Keratinocyte (primary cell): ENCODE measurements around the gene ZNF675. TPM values are rescaled to one million over a fixed set of nuclear protein-coding genes. Genes with fewer than 3 reads are reported as not detected.
"Not testable (repeated sequence)": the region's sequence is repeated elsewhere in the genome, so short reads cannot be mapped to it uniquely, and the experiment has no call there.

Source experiments
- DNase-seq: peaks from one replicate; pipeline ENCODE4 v3.0.0-alpha.2; 2011; ENCODE audit warnings: low read depth, missing footprints, low spot score
- FAIRE-seq: peaks from 2 replicates; lab custom pipeline; 2011; peaks lifted over from hg19 to GRCh38; lab: Jason Lieb, UNC
- H2AFZ ChIP-seq: 2 replicates; pipeline ENCODE4 v1.6.0; 2012; ENCODE audit warnings: low read length, control low read depth, inconsistent platforms; ENCODE audit not compliant: control insufficient read depth
- H3K27ac ChIP-seq: 2 replicates; pipeline ENCODE4 v1.5.1; 2011; ENCODE audit warnings: low read length; ENCODE audit not compliant: control insufficient read depth, insufficient read depth
- H3K27me3 ChIP-seq: 3 replicates; pipeline ENCODE4 v1.6.0; 2011; ENCODE audit warnings: low read length; ENCODE audit not compliant: control insufficient read depth, insufficient read depth; ENCODE audit errors: extremely low read depth
- H3K36me3 ChIP-seq, 2 experiments: 2 replicates in 1 of 2; 3 replicates in 1 of 2; pipeline ENCODE4 v1.5.1; 2011; ENCODE audit warnings: low read length in 2 of 2, mild to moderate bottlenecking in 1 of 2; ENCODE audit not compliant: control insufficient read depth in 2 of 2, insufficient read depth in 2 of 2; ENCODE audit errors: extremely low read depth in 1 of 2
- H3K4me1 ChIP-seq: 3 replicates; pipeline ENCODE4 v1.5.1; 2011; ENCODE audit warnings: low read length; ENCODE audit not compliant: control insufficient read depth, insufficient read depth; ENCODE audit errors: extremely low read depth
- H3K4me2 ChIP-seq: 3 replicates; pipeline ENCODE4 v1.6.0; 2011; ENCODE audit warnings: low read depth, low read length; ENCODE audit not compliant: control insufficient read depth, insufficient read depth; ENCODE audit errors: extremely low read depth
- H3K4me3 ChIP-seq, 3 experiments: fragments of 200-600 bp in 1 of 3; sonication (generic) in 1 of 3; 2 replicates in 2 of 3; 3 replicates in 1 of 3; pipeline ENCODE4 v1.5.1; 2011 to 2016; ENCODE audit warnings: low read length in 3 of 3, mild to moderate bottlenecking in 3 of 3, control low read depth in 2 of 3, inconsistent platforms in 1 of 3, low read depth in 1 of 3, mixed read lengths in 1 of 3, mixed run types in 1 of 3, moderate library complexity in 1 of 3; ENCODE audit not compliant: control insufficient read depth in 2 of 3, insufficient read depth in 2 of 3; ENCODE audit errors: extremely low read depth in 1 of 3
- H3K79me2 ChIP-seq: 2 replicates; pipeline ENCODE4 v1.6.0; 2012; ENCODE audit warnings: low read length; ENCODE audit not compliant: control insufficient read depth, insufficient read depth
- H3K9ac ChIP-seq: 3 replicates; pipeline ENCODE4 v1.6.0; 2011; ENCODE audit warnings: low read length; ENCODE audit not compliant: control insufficient read depth, insufficient read depth; ENCODE audit errors: extremely low read depth
- H3K9me1 ChIP-seq: 3 replicates; pipeline ENCODE4 v1.6.0; 2011; ENCODE audit warnings: low read length; ENCODE audit not compliant: control insufficient read depth, insufficient read depth; ENCODE audit errors: extremely low read depth
- H3K9me3 ChIP-seq: 2 replicates; pipeline ENCODE4 v1.5.1; 2012; ENCODE audit warnings: low read depth, low read length; ENCODE audit not compliant: control insufficient read depth
- H4K20me1 ChIP-seq: 3 replicates; pipeline ENCODE4 v1.6.0; 2011; ENCODE audit warnings: low read length; ENCODE audit not compliant: control insufficient read depth, insufficient read depth; ENCODE audit errors: extremely low read depth
- CTCF ChIP-seq, 3 experiments: IDR thresholded peaks in 1 of 3; conservative IDR thresholded peaks in 1 of 3; optimal IDR thresholded peaks in 1 of 3; 2 replicates in 2 of 3; 3 replicates in 1 of 3; pipeline versions ENCODE3 to v1.5.1; 2011; ENCODE audit warnings: low read length in 3 of 3, mild to moderate bottlenecking in 3 of 3, moderate library complexity in 2 of 3, control low read depth in 1 of 3, inconsistent platforms in 1 of 3; ENCODE audit not compliant: insufficient read depth in 2 of 3; ENCODE audit errors: extremely low read depth in 1 of 3
- EZH2 ChIP-seq: IDR thresholded peaks from one replicate; pipeline ENCODE4 v1.6.1; 2012; ENCODE audit warnings: inconsistent platforms, mild to moderate bottlenecking, low read length, moderate library complexity
- dilution Hi-C: fragments of 300-500 bp; cut with MboI; formaldehyde crosslinking; loops from one replicate; pipeline ENCODE4 v1.7.0; 2020; ENCODE audit warnings: low sequenced_read_pairs; ENCODE audit not compliant: extremely low pct_ligation_motif_present
- polyA plus RNA-seq, 5 experiments: library from polyadenylated mRNA; depleted of rRNA in 3 of 5; stranded (reverse) in 3 of 5; stranded (forward) in 1 of 5; unstranded in 1 of 5; fragments of >200 nt; gene quantifications; 1 replicate in 1 of 5; 2 replicates in 3 of 5; 3 replicates in 1 of 5; pipeline versions ENCODE4 v1.2.1 to v1.2.3, GENCODE V29; 2011 to 2012; ENCODE audit warnings: missing spikeins in 2 of 5, low read depth in 1 of 5, low replicate concordance in 1 of 5

ZNF675 gene
- polyA plus RNA-seq, 1 donor (not counting 4 experiments of a cell fraction or from before 2014, with no cell fraction given): 15.3 TPM

- H4K20me1 ChIP-seq: no peaks in the 10 kb centered on the region
- TF ChIP-seq EZH2 (no peak), CTCF (optimal IDR thresholded peaks at IDR 0.05 in 1 of 3, IDR thresholded peaks at IDR 0.05 in 1 of 3, conservative IDR thresholded peaks at IDR 0.05 in 1 of 3; ENCODE audit: extremely low read depth in 1 of 3, insufficient read depth in 2 of 3, low read length in 3 of 3) (no peak)
- FAIRE-seq (no peak), DNase-seq (no peak)
- H3K4me3 ChIP-seq: no peak overlapping the region
- no peak overlapping the region for H3K27ac ChIP-seq
- no peak overlapping the region for H3K9ac ChIP-seq
- H3K4me2 ChIP-seq: no peak overlapping the region
- no peaks in the 10 kb centered on the region for H3K27me3 ChIP-seq
- dilution Hi-C loops: no loop called here
- H2AFZ ChIP-seq: no peak overlapping the region
- H3K9me1 ChIP-seq: no peaks in the 10 kb centered on the region
- H3K36me3 ChIP-seq: peaks cover 4 to 19% of the 10 kb centered on the region in 2 experiments
- H3K79me2 ChIP-seq: peaks cover 56% of the 10 kb centered on the region
- peaks cover 6% of the 10 kb centered on the region for H3K9me3 ChIP-seq
- no peaks in the 10 kb centered on the region for H3K4me1 ChIP-seq
These were observed 21.2 kb downstream of the ZNF675 start for GRCh38 chr19:23665651-23666410.

- H3K9me3 ChIP-seq: peaks cover 16% of the 10 kb centered on the region
- H3K9me1 ChIP-seq, H3K79me2 ChIP-seq, H3K27me3 ChIP-seq, dilution Hi-C loops, DNase-seq, H3K4me1 ChIP-seq, H3K36me3 ChIP-seq, H2AFZ ChIP-seq, H3K4me3 ChIP-seq, H3K9ac ChIP-seq, H3K4me2 ChIP-seq, FAIRE-seq, H4K20me1 ChIP-seq, H3K27ac ChIP-seq: not testable (repeated sequence)
These were observed 37.2 kb downstream of the ZNF675 start for GRCh38 chr19:23649817-23650216.

Other genes with a start within 250 kb of the ZNF675 start
- 0.96 to 1.4 TPM (median 1.1 TPM) in 3 replicates for gene ZNF681, start 71.7 kb upstream of the ZNF675 start, polyA plus RNA-seq
- 0.82 to 1.6 TPM (median 1.3 TPM) in 3 replicates for gene ZNF726, start 227.7 kb upstream of the ZNF675 start, polyA plus RNA-seq